ENCODE measurements around the gene DPP10.
"Not testable (repeated sequence)": the region's sequence is repeated elsewhere in the genome, so short reads cannot be mapped to it uniquely, and the experiment has no call there.

The DPP10 gene

DNA sequence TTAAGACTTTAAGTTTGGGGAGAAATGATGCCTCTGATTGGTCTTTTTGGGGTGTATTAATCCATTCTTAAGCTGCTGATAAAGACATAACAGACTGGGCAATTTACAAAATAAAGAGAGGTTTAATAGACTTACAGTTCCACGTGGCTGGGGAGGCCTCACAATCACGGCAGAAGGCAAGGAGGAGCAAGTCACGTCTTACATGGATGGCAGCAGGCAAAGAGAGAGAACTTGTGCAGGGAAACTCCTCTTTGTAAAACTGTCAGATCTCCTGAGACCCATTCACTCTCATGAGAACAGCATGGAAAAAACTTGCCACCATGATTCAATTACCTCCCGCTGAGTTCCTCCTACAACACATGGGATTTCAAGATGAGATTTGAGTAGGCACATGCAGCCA lies 80.2 kb downstream of the DPP10 start:
- not testable (repeated sequence) for H3K27me3 ChIP-seq (ENCODE audit: control insufficient read depth, insufficient read depth, low read length); H3K27ac ChIP-seq (ENCODE audit: low read depth, low read length); H3K36me3 ChIP-seq (ENCODE audit: control insufficient read depth, insufficient read depth, low read length); H3K4me3 ChIP-seq (ENCODE audit: low read length); H3K4me1 ChIP-seq (ENCODE audit: control insufficient read depth, insufficient read depth, low read length); H3K9ac ChIP-seq (ENCODE audit: low read length)

DNA sequence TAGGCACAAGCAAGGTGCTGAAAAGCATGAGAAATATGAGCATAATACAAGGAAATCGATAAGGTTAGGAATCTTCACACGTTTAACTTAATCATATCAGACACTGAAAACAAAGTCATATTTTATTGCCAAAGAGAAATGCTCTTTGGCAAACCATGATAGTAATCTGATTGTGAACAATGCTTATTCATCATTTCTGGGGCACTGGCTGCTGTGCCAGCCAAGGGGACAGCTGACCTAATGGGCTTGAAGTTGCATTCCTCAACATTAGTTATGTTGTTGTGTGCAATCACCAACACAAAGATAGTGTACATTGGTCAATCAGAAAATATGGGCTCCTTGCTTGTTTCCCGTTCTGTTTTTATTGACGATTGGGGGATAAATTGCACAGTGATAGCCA lies 83.5 kb downstream of the DPP10 start:
- H3K27ac ChIP-seq (ENCODE audit: low read depth, low read length): no peak overlapping the region
- no peaks in the 10 kb centered on the region for H3K4me1 ChIP-seq (ENCODE audit: control insufficient read depth, insufficient read depth, low read length)
- H3K27me3 ChIP-seq (ENCODE audit: control insufficient read depth, insufficient read depth, low read length): no peaks in the 10 kb centered on the region
- H3K36me3 ChIP-seq (ENCODE audit: control insufficient read depth, insufficient read depth, low read length): no peaks in the 10 kb centered on the region
- no peak overlapping the region for H3K4me3 ChIP-seq (ENCODE audit: low read length)
- H3K9ac ChIP-seq (ENCODE audit: low read length): no peak overlapping the region

DNA sequence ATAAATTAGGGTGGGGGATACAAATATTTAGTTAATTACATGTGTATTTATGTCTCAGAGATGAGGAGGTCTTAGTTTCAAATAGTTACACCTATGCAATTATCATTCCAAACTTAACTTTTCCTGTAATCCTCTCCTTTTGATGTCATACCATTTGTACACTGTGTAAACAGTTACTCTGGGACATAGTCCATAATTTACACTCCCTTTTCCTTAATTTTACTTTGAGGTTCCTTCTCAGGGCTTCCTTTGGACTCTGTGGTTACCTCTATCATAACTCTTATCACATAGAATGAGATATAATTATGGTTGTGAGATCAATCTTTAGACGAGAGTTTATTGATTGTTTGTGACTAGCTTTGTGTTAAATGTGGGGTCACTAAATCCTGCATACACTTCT lies 84.4 kb downstream of the DPP10 start:
- Histone ChIP-seq H3K4me3 (ENCODE audit: low read length) (no peak overlapping the region), H3K9ac (ENCODE audit: low read length) (no peak overlapping the region), H3K27ac (ENCODE audit: low read depth, low read length) (no peak overlapping the region), H3K27me3 (ENCODE audit: control insufficient read depth, insufficient read depth, low read length) (no peaks in the 10 kb centered on the region), H3K4me1 (ENCODE audit: control insufficient read depth, insufficient read depth, low read length) (no peaks in the 10 kb centered on the region), H3K36me3 (ENCODE audit: control insufficient read depth, insufficient read depth, low read length) (no peaks in the 10 kb centered on the region)

GRCh38 chr2:114527330-114527983 lies 85.0 kb downstream of the DPP10 start:
- Histone ChIP-seq H3K9ac (ENCODE audit: low read length) (no peak overlapping the region), H3K27me3 (ENCODE audit: control insufficient read depth, insufficient read depth, low read length) (no peaks in the 10 kb centered on the region), H3K36me3 (ENCODE audit: control insufficient read depth, insufficient read depth, low read length) (no peaks in the 10 kb centered on the region), H3K4me3 (ENCODE audit: low read length) (no peak overlapping the region), H3K27ac (ENCODE audit: low read depth, low read length) (no peak overlapping the region), H3K4me1 (ENCODE audit: control insufficient read depth, insufficient read depth, low read length) (no peaks in the 10 kb centered on the region)

DNA sequence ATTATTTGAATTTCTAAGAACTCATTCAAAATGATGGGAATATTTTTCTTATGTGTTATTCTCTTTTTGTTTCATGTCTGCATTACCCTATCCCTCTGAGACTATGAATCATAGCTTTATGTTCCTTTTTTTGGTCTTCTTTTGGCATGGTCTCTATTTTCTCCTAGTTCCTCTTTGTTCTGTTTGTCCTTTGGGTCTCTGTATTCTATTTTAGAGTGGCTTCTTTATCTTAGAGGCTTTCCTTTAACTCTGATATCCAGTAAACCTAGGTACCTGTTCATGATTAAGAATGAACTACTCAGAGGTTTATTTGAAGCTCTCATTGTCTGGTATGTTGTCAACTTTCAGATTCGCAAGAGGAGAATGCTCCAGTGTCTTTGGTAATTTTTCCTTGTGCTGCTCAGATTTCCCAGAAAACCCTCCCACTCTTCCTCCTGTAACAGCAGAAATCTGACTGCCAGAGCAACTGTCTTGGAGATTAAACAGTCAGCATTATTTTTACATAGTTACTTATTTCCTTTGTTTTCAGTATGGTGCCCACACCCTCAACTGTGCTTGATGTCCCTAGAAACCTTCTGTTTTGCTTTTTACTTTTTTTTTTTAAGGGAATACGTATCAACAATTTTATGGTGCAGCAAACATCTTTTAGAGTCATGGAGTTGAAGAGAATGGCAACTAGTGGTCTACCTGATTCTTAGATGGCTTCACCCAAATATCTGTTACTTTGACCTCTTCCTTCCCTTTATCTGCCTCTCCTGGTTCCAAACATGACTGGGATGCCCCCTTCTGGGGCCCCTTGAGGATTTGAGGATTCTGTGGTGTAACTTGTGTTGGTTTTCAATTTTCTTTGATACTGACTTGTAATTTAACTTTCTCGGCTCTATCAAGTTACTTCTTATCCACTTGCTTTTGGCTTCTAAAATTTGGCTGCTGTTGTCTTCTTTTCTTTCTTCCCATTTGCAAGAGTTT lies 92.0 kb downstream of the DPP10 start:
- Histone ChIP-seq H3K27ac (ENCODE audit: low read depth, low read length) (no peak overlapping the region), H3K4me3 (ENCODE audit: low read length) (no peak overlapping the region), H3K27me3 (ENCODE audit: control insufficient read depth, insufficient read depth, low read length) (no peaks in the 10 kb centered on the region), H3K4me1 (ENCODE audit: control insufficient read depth, insufficient read depth, low read length) (no peaks in the 10 kb centered on the region), H3K36me3 (ENCODE audit: control insufficient read depth, insufficient read depth, low read length) (no peaks in the 10 kb centered on the region), H3K9ac (ENCODE audit: low read length) (no peak overlapping the region)

DNA sequence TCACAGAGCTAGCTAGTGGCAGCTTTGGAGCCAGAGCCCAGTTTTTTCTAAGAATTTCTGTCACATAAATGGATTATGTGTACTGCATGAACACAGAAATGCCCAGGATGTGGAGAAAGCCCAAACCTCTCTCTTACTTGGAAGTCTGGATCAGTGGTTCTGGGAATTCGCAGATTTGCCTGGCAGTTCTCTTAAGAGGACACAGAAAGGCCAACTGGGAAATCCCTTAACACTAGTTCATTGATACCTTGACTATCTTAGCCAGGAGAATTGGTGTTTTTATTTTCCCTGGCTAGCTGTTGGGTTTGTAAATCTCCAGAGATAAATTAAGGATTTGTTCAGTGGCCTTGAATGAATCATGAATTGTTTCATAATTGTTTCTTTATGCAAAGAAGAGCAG lies 95.3 kb downstream of the DPP10 start:
- Histone ChIP-seq H3K27ac (ENCODE audit: low read depth, low read length) (no peak overlapping the region), H3K27me3 (ENCODE audit: control insufficient read depth, insufficient read depth, low read length) (no peaks in the 10 kb centered on the region), H3K4me1 (ENCODE audit: control insufficient read depth, insufficient read depth, low read length) (no peaks in the 10 kb centered on the region), H3K9ac (ENCODE audit: low read length) (no peak overlapping the region), H3K4me3 (ENCODE audit: low read length) (no peak overlapping the region), H3K36me3 (ENCODE audit: control insufficient read depth, insufficient read depth, low read length) (no peaks in the 10 kb centered on the region)

GRCh38 chr2:114542695-114543094 lies 100.3 kb downstream of the DPP10 start:
- H3K27me3 ChIP-seq (ENCODE audit: control insufficient read depth, insufficient read depth, low read length): no peaks in the 10 kb centered on the region
- H3K4me1 ChIP-seq (ENCODE audit: control insufficient read depth, insufficient read depth, low read length): no peaks in the 10 kb centered on the region
- no peak overlapping the region for H3K4me3 ChIP-seq (ENCODE audit: low read length)
- H3K9ac ChIP-seq (ENCODE audit: low read length): no peak overlapping the region
- H3K36me3 ChIP-seq (ENCODE audit: control insufficient read depth, insufficient read depth, low read length): no peaks in the 10 kb centered on the region
- H3K27ac ChIP-seq (ENCODE audit: low read depth, low read length): no peak overlapping the region

DNA sequence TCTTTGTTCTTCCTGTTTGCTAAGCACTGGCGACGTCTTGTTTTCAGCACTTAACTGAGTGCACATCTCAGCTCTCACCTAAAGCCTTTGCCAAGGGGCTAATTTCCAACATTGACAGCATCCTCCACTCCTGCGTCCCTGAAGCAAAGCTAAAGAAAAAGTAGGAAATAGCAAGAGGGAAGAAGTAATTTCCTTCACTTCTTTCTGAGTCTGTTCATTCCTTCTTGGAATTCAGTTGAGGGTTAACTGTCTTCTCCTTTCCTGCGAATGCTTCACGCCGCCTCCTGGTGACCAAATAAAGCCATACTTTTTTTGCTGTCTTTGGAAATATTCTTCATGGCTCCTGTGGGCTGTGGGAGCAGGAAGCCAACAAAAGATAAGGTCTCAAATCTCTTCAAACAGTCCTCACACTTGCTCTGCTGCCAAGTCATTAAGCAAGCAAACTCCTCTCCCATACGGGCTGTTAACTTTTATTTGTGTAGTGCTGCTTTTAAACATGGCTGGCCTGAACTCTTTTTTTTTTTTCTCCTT lies 100.9 kb downstream of the DPP10 start:
- Histone ChIP-seq H3K9ac (ENCODE audit: low read length) (no peak overlapping the region), H3K27me3 (ENCODE audit: control insufficient read depth, insufficient read depth, low read length) (no peaks in the 10 kb centered on the region), H3K36me3 (ENCODE audit: control insufficient read depth, insufficient read depth, low read length) (no peaks in the 10 kb centered on the region), H3K4me1 (ENCODE audit: control insufficient read depth, insufficient read depth, low read length) (no peaks in the 10 kb centered on the region), H3K27ac (ENCODE audit: low read depth, low read length) (no peak overlapping the region), H3K4me3 (ENCODE audit: low read length) (no peak overlapping the region)

DNA sequence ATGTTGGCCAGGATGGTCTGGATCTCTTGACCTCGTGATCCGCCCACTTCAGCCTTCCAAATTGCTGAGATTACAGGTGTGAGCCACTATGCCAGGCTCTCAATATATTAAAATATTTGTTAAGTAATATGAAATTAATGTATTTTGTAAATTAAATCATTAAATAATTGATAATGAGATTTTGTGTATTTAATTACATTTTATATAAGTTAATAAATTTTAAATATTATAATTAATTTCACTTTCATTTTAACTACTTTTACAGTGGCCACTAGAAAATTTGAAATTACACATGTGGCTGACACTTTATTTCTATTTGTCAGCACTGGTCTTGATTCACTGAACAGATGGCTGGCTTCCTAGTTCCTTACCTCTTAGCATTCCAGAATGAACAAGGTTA lies 102.6 kb downstream of the DPP10 start:
- H3K4me1 ChIP-seq (ENCODE audit: control insufficient read depth, insufficient read depth, low read length): no peaks in the 10 kb centered on the region
- no peaks in the 10 kb centered on the region for H3K27me3 ChIP-seq (ENCODE audit: control insufficient read depth, insufficient read depth, low read length)
- H3K9ac ChIP-seq (ENCODE audit: low read length): no peak overlapping the region
- H3K4me3 ChIP-seq (ENCODE audit: low read length): no peak overlapping the region
- no peak overlapping the region for H3K27ac ChIP-seq (ENCODE audit: low read depth, low read length)
- no peaks in the 10 kb centered on the region for H3K36me3 ChIP-seq (ENCODE audit: control insufficient read depth, insufficient read depth, low read length)

DNA sequence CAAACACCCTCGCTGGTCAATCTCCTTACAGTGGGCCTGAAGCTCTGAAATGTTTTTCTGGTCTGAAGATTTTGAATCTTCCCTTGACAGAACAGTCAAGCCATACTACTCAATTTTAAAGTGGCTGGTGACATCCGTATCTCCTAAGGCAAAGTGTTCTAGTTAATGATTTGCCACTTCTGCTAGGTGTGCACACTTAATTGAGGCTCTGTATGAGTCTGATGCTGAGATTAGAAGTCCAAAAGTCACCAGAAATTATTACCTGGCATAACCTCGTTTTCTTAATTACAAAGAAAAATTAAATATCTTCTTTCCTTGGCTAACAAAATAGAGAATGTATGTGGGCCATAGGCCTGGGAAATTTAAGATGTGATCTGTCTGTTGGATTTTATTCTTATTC lies 104.1 kb downstream of the DPP10 start:
- H3K27me3 ChIP-seq (ENCODE audit: control insufficient read depth, insufficient read depth, low read length): no peaks in the 10 kb centered on the region
- H3K27ac ChIP-seq (ENCODE audit: low read depth, low read length): no peak overlapping the region
- H3K4me3 ChIP-seq (ENCODE audit: low read length): no peak overlapping the region
- no peaks in the 10 kb centered on the region for H3K4me1 ChIP-seq (ENCODE audit: control insufficient read depth, insufficient read depth, low read length)
- no peak overlapping the region for H3K9ac ChIP-seq (ENCODE audit: low read length)
- no peaks in the 10 kb centered on the region for H3K36me3 ChIP-seq (ENCODE audit: control insufficient read depth, insufficient read depth, low read length)

DNA sequence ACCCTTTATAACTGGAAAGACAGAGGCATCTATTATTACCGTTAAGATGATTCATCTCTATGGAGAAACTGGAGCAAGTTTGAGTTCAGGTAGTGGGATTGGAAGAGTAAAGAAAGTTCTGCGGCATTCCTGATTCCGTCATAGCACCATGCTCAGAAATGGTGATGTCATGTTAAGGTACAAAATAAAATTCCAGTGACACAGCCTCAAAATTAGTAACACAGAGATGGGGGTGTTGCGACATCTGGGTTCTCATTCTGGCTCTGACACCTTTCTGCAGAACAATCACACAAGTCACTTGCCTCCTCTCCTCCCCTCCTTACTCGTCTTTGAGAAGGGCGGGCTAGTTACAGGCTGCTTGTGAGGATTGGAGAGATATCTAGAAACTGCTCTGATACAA lies 105.7 kb downstream of the DPP10 start:
- Histone ChIP-seq H3K27ac (ENCODE audit: low read depth, low read length) (no peak overlapping the region), H3K9ac (ENCODE audit: low read length) (no peak overlapping the region), H3K36me3 (ENCODE audit: control insufficient read depth, insufficient read depth, low read length) (no peaks in the 10 kb centered on the region), H3K4me3 (ENCODE audit: low read length) (no peak overlapping the region), H3K4me1 (ENCODE audit: control insufficient read depth, insufficient read depth, low read length) (no peaks in the 10 kb centered on the region), H3K27me3 (ENCODE audit: control insufficient read depth, insufficient read depth, low read length) (no peaks in the 10 kb centered on the region)

DNA sequence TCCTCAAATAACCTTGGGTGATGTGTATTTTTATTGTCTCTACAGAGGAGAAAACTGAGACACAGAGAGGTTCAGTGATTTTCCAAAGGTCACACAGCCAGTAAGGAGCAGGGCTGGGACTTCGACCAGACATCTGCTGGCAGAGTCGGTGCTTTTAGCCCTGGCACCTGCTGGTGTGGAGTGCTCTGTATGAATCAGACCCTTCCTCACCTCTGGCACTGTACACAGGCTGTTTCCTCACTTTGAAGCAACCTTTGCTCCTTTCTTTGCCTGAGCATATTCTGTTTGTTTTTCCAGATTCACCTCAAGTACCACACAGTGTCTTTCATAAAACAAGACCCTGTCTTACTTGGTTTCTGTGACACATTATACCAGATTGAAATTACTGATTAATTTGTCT lies 107.9 kb downstream of the DPP10 start:
- Histone ChIP-seq H3K27me3 (ENCODE audit: control insufficient read depth, insufficient read depth, low read length) (no peaks in the 10 kb centered on the region), H3K4me1 (ENCODE audit: control insufficient read depth, insufficient read depth, low read length) (no peaks in the 10 kb centered on the region), H3K27ac (ENCODE audit: low read depth, low read length) (no peak overlapping the region), H3K4me3 (ENCODE audit: low read length) (no peak overlapping the region), H3K36me3 (ENCODE audit: control insufficient read depth, insufficient read depth, low read length) (no peaks in the 10 kb centered on the region), H3K9ac (ENCODE audit: low read length) (no peak overlapping the region)

All from rectal smooth muscle tissue (tissue), 1 donor.